Brain microvascular endothelial cell (primary cell): ENCODE results near the gene CEP350.

ENCODE experiments used
- DNase-seq: peaks from one replicate; pipeline ENCODE4 v3.0.0-alpha.2; 2020
- H3K27ac ChIP-seq: fragments of 250-450 bp; sonication (Bioruptor Pico); 2 replicates; pipeline ENCODE4 v1.5.1; 2020; ENCODE audit warnings: mild to moderate bottlenecking, moderate library complexity
- H3K27me3 ChIP-seq: fragments of 250-450 bp; sonication (Bioruptor Pico); replicated peaks from 2 replicates; pipeline ENCODE4 v1.5.1; 2020; ENCODE audit warnings: mild to moderate bottlenecking
- H3K36me3 ChIP-seq: fragments of 250-450 bp; sonication (Bioruptor Pico); replicated peaks from 2 replicates; pipeline ENCODE4 v1.5.1; 2020; ENCODE audit warnings: mild to moderate bottlenecking
- H3K4me3 ChIP-seq: 2 replicates; pipeline ENCODE4 v1.5.1; 2011; ENCODE audit warnings: low read depth, mild to moderate bottlenecking, control low read depth, low read length, moderate library complexity
- in situ Hi-C: cut with HindIII; loops from 2 replicates; pipeline ENCODE4 v1.10.0; 2017; ENCODE audit warnings: low sequenced_read_pairs, low pct_ligation_motif_present
- TF ChIP-seq, protein P1 (sequence below): IDR thresholded peaks from 2 replicates; pipeline ENCODE4 v1.5.1; 2011; ENCODE audit warnings: low read depth, mild to moderate bottlenecking, moderate library complexity, low read length, control low read depth, inconsistent platforms; ENCODE audit errors: missing control alignments

The CEP350 gene

DNA sequence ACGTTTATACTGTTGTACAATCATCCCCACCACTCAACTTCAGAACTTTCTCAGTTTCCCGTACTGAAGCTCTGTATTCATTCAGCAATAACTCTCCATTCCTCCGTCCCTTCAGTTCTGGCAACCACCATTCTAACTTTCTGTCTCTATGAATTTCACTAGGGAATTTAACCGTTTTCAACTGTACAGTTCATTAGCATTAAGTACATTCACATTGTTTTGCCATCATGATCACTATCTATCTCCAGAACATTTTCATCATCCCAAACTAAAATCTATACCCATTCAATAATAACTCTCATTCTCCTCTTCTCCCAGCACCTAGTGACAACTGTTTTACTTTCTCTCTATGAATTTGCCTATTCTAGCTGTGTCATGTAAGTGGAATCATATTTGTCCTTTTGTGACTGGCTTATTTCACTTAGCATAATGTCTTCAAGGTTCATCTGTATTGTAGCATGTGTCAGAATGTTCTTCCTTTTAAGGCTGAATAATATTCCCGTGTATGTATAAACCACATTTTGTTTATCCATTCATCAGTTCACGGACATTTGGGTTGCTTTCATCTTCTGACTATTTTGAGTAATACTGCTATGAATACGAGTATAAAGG is 75.0 kb downstream of the CEP350 start:
- TF ChIP-seq, protein P1, sequence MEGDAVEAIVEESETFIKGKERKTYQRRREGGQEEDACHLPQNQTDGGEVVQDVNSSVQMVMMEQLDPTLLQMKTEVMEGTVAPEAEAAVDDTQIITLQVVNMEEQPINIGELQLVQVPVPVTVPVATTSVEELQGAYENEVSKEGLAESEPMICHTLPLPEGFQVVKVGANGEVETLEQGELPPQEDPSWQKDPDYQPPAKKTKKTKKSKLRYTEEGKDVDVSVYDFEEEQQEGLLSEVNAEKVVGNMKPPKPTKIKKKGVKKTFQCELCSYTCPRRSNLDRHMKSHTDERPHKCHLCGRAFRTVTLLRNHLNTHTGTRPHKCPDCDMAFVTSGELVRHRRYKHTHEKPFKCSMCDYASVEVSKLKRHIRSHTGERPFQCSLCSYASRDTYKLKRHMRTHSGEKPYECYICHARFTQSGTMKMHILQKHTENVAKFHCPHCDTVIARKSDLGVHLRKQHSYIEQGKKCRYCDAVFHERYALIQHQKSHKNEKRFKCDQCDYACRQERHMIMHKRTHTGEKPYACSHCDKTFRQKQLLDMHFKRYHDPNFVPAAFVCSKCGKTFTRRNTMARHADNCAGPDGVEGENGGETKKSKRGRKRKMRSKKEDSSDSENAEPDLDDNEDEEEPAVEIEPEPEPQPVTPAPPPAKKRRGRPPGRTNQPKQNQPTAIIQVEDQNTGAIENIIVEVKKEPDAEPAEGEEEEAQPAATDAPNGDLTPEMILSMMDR: no peak
- DNase-seq: no peak
- no peak overlapping the region for H3K4me3 ChIP-seq
- H3K27me3 ChIP-seq: no peaks in the 10 kb centered on the region
- H3K36me3 ChIP-seq: no peaks in the 10 kb centered on the region
- H3K27ac ChIP-seq: no peak overlapping the region
- in situ Hi-C loops: no loop called here

DNA sequence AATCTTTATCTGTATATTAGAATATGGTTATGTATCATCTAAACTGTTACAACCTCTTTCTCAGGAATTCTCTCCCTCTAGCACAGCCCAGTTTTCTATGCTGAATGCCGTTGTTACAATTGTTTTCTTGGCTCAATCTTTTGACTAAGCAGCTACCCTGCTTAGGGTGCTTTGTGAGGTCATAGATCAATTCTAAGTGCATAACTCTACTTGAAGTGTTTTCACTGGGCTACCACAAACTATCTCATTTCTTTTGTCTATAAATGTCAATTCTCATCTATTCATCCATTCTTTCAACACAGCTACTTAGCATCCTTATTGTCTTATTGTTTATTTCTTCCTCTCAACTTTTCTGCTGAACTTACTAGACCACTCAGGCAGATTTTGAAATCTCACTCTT is 77.1 kb downstream of the CEP350 start:
- TF ChIP-seq, protein P1: no peak
- no peak overlapping the region for H3K27ac ChIP-seq
- DNase-seq: no peak
- in situ Hi-C loops: no loop called here
- no peaks in the 10 kb centered on the region for H3K36me3 ChIP-seq
- no peaks in the 10 kb centered on the region for H3K27me3 ChIP-seq
- H3K4me3 ChIP-seq: no peak overlapping the region

- Histone ChIP-seq H3K27me3 (no peaks in the 10 kb centered on the region), H3K36me3 (no peaks in the 10 kb centered on the region), H3K27ac (peak overlapping the region; percentile 14), H3K4me3 (no peak overlapping the region)
- in situ Hi-C loops: no loop called here
- TF ChIP-seq, protein P1: no peak
- DNase-seq: no peak
Observed at GRCh38 chr1:180033390-180033789, 78.8 kb downstream of the CEP350 start.

DNA sequence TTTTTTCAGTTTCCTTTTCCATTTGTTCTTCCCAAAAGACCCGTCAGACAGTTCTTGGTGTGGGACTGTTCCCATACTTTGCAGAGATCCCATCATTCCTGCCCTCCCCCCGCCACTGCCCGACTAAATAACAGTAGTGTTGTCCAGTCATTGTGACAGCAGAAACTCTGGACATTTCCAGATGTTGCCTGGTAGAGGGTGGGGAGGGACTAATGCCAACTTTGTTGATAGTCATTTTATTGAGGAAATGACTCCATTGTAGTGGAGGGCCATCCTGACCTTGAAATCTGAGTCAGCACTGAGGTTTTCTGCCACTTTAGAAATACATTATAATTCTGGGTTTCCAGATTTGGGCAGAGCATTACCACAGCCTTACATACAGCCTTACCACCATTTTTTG is 85.4 kb downstream of the CEP350 start:
- TF ChIP-seq, protein P1: no peak
- Histone ChIP-seq H3K27ac (no peak overlapping the region), H3K36me3 (peaks cover 2% of the 10 kb centered on the region), H3K4me3 (no peak overlapping the region), H3K27me3 (no peaks in the 10 kb centered on the region)
- DNase-seq: peak; percentile 14
- in situ Hi-C loops: no loop called here

DNA sequence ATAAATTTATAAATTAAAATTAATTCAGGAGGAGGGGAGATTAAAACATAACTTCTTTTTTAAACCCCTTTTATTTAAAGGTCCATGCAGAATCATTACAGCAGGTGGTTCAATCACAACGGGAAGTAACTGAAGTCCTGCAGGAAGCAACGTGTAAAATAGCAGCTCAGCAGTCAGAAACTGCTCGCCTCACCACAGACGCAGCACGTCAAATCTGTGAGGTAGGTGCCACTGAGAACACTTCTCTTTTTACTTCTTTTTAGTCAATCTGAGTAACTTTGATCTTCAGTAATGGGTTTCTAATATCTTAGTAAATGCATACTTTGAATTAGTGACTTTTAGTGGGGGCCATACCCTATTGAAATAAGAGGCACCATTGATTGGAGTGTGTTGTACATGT is 87.0 kb downstream of the CEP350 start:
- Histone ChIP-seq H3K36me3 (peaks cover 9% of the 10 kb centered on the region), H3K4me3 (no peak overlapping the region), H3K27me3 (no peaks in the 10 kb centered on the region), H3K27ac (no peak overlapping the region)
- in situ Hi-C loops: no loop called here
- DNase-seq: no peak
- TF ChIP-seq, protein P1: no peak
